Measurements from ENCODE around the gene CCDC106.

The CCDC106 gene

GRCh38 chr19:55624109-55625003, 23.7 kb upstream of the CCDC106 start, which contains the start of gene ZNF784:
Gene ZNF784, minus strand, starts transcription at chr19:55624566. Its CDS starts 5 bp downstream, at chr19:55624561.
- peak; percentile 86 for DNase-seq (ENCODE audit: low read depth)
- TF ChIP-seq CTCF (conservative IDR thresholded peaks at IDR 0.05; ENCODE audit: control insufficient read depth, insufficient read depth, low read depth, low read length): no peak
- H3K4me3 ChIP-seq (ENCODE audit: control insufficient read depth, low read depth, low read length): peak within 1 kb of the TSS; percentile 72

DNA sequence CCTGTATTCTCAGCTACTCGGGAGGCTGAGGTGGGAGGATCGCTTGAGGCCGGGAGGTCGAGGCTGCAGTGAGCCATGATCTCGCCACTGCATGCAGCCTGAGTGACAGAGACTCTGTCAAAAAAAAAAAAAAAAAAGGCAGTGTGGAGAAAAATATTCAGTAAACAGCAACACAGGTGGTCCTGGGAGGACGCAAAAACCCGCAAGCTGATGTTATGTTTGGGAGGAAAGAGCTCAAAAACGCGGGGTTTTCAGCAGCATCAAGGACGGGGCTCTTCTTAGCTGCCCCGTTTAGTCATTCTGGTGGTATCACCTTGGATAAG, 23.0 kb upstream of the CCDC106 start:
- DNase-seq (ENCODE audit: low read depth): no peak
- TF ChIP-seq CTCF (conservative IDR thresholded peaks at IDR 0.05; ENCODE audit: control insufficient read depth, insufficient read depth, low read depth, low read length): no peak
- peak overlapping the region; percentile 72 for H3K4me3 ChIP-seq (ENCODE audit: control insufficient read depth, low read depth, low read length)

DNA sequence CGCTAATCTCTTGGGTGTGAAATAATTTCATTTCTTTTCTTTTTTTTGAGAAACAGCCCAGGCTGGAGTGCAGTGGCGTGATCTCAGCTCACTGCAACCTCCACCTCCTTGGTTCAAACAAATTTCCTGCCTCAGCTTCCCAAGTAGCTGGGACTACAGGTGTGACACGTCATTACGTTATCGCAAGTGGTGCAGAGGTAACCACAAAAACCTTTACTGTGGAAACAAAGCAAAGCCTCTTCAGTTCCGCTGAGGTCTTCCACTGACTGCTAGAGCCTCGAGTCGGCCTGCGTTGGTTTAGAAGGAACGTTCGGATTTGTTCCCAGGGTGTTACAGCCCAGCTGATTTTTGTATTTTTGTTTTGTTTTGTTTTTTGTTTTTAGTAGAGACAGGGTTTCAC, 21.7 kb upstream of the CCDC106 start:
- DNase-seq (ENCODE audit: low read depth): no peak
- H3K4me3 ChIP-seq (ENCODE audit: control insufficient read depth, low read depth, low read length): no peak overlapping the region
- TF ChIP-seq CTCF (conservative IDR thresholded peaks at IDR 0.05; ENCODE audit: control insufficient read depth, insufficient read depth, low read depth, low read length): no peak

GRCh38 chr19:55632463-55632834, 15.6 kb upstream of the CCDC106 start:
- no peak overlapping the region for H3K4me3 ChIP-seq (ENCODE audit: control insufficient read depth, low read depth, low read length)
- peak; percentile 97 for DNase-seq (ENCODE audit: low read depth)
- TF ChIP-seq CTCF (conservative IDR thresholded peaks at IDR 0.05; ENCODE audit: control insufficient read depth, insufficient read depth, low read depth, low read length): peak; percentile 83

DNA sequence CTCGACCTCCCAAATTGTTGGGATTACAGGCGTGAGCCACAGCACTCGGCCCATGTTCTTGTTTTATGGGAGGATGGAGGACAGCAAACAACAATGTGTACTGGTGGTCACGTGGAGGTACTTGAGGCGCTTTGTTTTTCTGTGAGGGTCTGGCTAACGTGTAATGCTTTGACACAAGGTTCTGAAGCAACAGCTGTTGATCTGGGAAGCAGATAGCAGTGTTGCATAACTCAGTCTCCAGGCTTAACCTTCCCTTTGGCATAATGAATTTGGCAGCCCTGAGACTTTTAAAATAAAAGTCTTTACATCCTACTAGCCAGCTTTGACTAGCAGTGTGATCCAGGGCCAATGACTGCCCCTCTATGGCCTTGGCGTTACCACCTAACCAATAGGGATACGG, 14.2 kb upstream of the CCDC106 start:
- H3K4me3 ChIP-seq (ENCODE audit: control insufficient read depth, low read depth, low read length): no peak overlapping the region
- no peak for DNase-seq (ENCODE audit: low read depth)
- TF ChIP-seq CTCF (conservative IDR thresholded peaks at IDR 0.05; ENCODE audit: control insufficient read depth, insufficient read depth, low read depth, low read length): no peak

DNA sequence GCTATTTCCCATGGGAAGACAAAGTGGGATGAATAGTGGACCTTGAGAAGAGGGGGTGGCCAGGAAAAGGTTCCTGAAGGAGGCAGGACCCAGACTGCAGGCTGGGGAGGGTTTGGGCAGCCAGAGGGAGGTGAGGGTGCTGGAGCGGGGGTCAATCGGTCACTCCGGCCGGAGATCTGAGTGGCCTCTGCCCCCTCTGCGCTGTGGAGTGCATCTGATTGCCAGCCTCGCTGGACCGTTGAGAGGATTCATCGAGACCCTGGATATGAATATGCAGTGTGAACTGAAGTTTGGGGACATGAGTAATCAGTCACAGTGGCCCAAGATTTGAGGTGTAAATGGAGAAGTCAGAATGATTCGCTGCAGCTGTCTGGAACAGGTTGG, 12.7 kb upstream of the CCDC106 start:
- peak overlapping the region; percentile 87 for H3K4me3 ChIP-seq (ENCODE audit: control insufficient read depth, low read depth, low read length)
- DNase-seq (ENCODE audit: low read depth): no peak
- no peak for TF ChIP-seq CTCF (conservative IDR thresholded peaks at IDR 0.05; ENCODE audit: control insufficient read depth, insufficient read depth, low read depth, low read length)
